Measurements from ENCODE around the gene IFIT1B. TPM values are rescaled to one million over a fixed set of nuclear protein-coding genes. Genes with fewer than 3 reads are reported as not detected.

The IFIT1B gene
- total RNA-seq, 3 donors from 2014 or later (not counting 1 experiment from before 2014, with no cell fraction given), result not detected

- intact Hi-C loops (cut with micrococcal nuclease), result loop anchor here (10.0 kb wide), 1 partner anchor 288 kb away; the partner anchor contains the start of gene KIF20B
- Mint-ChIP-seq H3K9me3 (no peaks in the 10 kb centered on the region), H3K27me3 (ENCODE audit: low read depth in 2 of 2) (no peaks in the 10 kb centered on the region), H3K4me3 (peak overlapping the region; percentile 92), H3K36me3 (no peaks in the 10 kb centered on the region), H3K27ac (peak overlapping the region; percentile 90 to 95), H3K4me1 (peaks cover 44 to 48% of the 10 kb centered on the region in 2 donors)
- no peaks in the 10 kb centered on the region for H3K27me3 ChIP-seq (ENCODE audit: control insufficient read depth, insufficient read depth, low read length)
- DNase-seq (peak in 1 of 2 donors; percentile 10), ATAC-seq (no peak)
- no peak overlapping the region for H3K4me3 ChIP-seq (ENCODE audit: low read length)
- WGBS (ENCODE audit: insufficient coverage), result 100% methylated on average over 1 of the region's 1 CpG
- no peak overlapping the region for H3K27ac ChIP-seq (ENCODE audit: low read length)
- no peak for TF ChIP-seq CTCF (IDR thresholded peaks at IDR 0.05)
- peaks cover 11% of the 10 kb centered on the region for H3K36me3 ChIP-seq (ENCODE audit: control insufficient read depth, insufficient read depth, low read length)
- H3K9me3 ChIP-seq (ENCODE audit: control insufficient read depth, insufficient read depth, low read length), result no peaks in the 10 kb centered on the region
- peaks cover 22% of the 10 kb centered on the region for H3K4me1 ChIP-seq (ENCODE audit: control insufficient read depth, insufficient read depth, low read length)
Measured at GRCh38 chr10:89416465-89416864, 38.6 kb downstream of the IFIT1B start.

- no peaks in the 10 kb centered on the region for H3K27me3 ChIP-seq (ENCODE audit: control insufficient read depth, insufficient read depth, low read length)
- no peaks in the 10 kb centered on the region for H3K9me3 ChIP-seq (ENCODE audit: control insufficient read depth, insufficient read depth, low read length)
- Mint-ChIP-seq H3K27ac (peak overlapping the region; percentile 24 to 32), H3K4me1 (peaks cover 36 to 43% of the 10 kb centered on the region in 2 donors), H3K4me3 (no peak overlapping the region), H3K9me3 (no peaks in the 10 kb centered on the region), H3K36me3 (no peaks in the 10 kb centered on the region), H3K27me3 (ENCODE audit: low read depth in 2 of 2) (no peaks in the 10 kb centered on the region)
- H3K36me3 ChIP-seq (ENCODE audit: control insufficient read depth, insufficient read depth, low read length), result peaks cover 14% of the 10 kb centered on the region
- ATAC-seq, result no peak
- peaks cover 12% of the 10 kb centered on the region for H3K4me1 ChIP-seq (ENCODE audit: control insufficient read depth, insufficient read depth, low read length)
- intact Hi-C loops (cut with micrococcal nuclease), result loop anchor here (10.0 kb wide), 1 partner anchor 285 kb away; the partner anchor contains the start of gene KIF20B
- DNase-seq, result peak in 1 of 2 donors; percentile 70
- peak; percentile 26 for TF ChIP-seq CTCF (IDR thresholded peaks at IDR 0.05)
- H3K4me3 ChIP-seq (ENCODE audit: low read length), result no peak overlapping the region
- no CpG with 5 or more reads among the region's 3 CpGs for WGBS (ENCODE audit: insufficient coverage)
- no peak overlapping the region for H3K27ac ChIP-seq (ENCODE audit: low read length)
Measured at GRCh38 chr10:89419548-89419947, 41.7 kb downstream of the IFIT1B start.

GRCh38 chr10:89421018-89421476 is 43.2 kb downstream of the IFIT1B start:
- H3K4me1 Mint-ChIP-seq, result peaks cover 26 to 33% of the 10 kb centered on the region in 2 donors
- H3K4me3 Mint-ChIP-seq, result no peak overlapping the region
- intact Hi-C loops (cut with micrococcal nuclease), result no loop called here
- ATAC-seq (no peak), DNase-seq (no peak)
- 98% methylated on average over 2 of the region's 2 CpGs for WGBS (ENCODE audit: insufficient coverage)
- H3K4me3 ChIP-seq (ENCODE audit: low read length), result no peak overlapping the region
- no peaks in the 10 kb centered on the region for H3K9me3 Mint-ChIP-seq
- no peaks in the 10 kb centered on the region for H3K36me3 Mint-ChIP-seq
- H3K27ac Mint-ChIP-seq, result peak overlapping the region; percentile 5 to 64
- H3K27ac ChIP-seq (ENCODE audit: low read length), result no peak overlapping the region
- H3K9me3 ChIP-seq (ENCODE audit: control insufficient read depth, insufficient read depth, low read length), result no peaks in the 10 kb centered on the region
- H3K36me3 ChIP-seq (ENCODE audit: control insufficient read depth, insufficient read depth, low read length), result peaks cover 14% of the 10 kb centered on the region
- no peak for TF ChIP-seq CTCF (IDR thresholded peaks at IDR 0.05)
- no peaks in the 10 kb centered on the region for H3K27me3 ChIP-seq (ENCODE audit: control insufficient read depth, insufficient read depth, low read length)
- H3K4me1 ChIP-seq (ENCODE audit: control insufficient read depth, insufficient read depth, low read length), result peaks cover 2% of the 10 kb centered on the region
- H3K27me3 Mint-ChIP-seq (ENCODE audit: low read depth in 2 of 2), result no peaks in the 10 kb centered on the region

GRCh38 chr10:89425000-89425399 is 47.1 kb downstream of the IFIT1B start:
- intact Hi-C loops (cut with micrococcal nuclease), result loop anchor here (5.0 kb wide), 1 partner anchor 137 kb away; no protein-coding TSS in a partner anchor
- H3K9me3 Mint-ChIP-seq, result no peaks in the 10 kb centered on the region

More at GRCh38 chr10:89425000-89425399, 47.1 kb downstream of the IFIT1B start:
- Histone ChIP-seq H3K36me3 (ENCODE audit: control insufficient read depth, insufficient read depth, low read length) (peaks cover 6% of the 10 kb centered on the region), H3K9me3 (ENCODE audit: control insufficient read depth, insufficient read depth, low read length) (no peaks in the 10 kb centered on the region), H3K4me1 (ENCODE audit: control insufficient read depth, insufficient read depth, low read length) (no peaks in the 10 kb centered on the region), H3K27me3 (ENCODE audit: control insufficient read depth, insufficient read depth, low read length) (no peaks in the 10 kb centered on the region), H3K27ac (ENCODE audit: low read length) (no peak overlapping the region), H3K4me3 (ENCODE audit: low read length) (no peak overlapping the region)
- TF ChIP-seq CTCF (IDR thresholded peaks at IDR 0.05), result no peak
- peaks cover 0 to 11% of the 10 kb centered on the region in 2 donors for H3K4me1 Mint-ChIP-seq
- H3K27me3 Mint-ChIP-seq (ENCODE audit: low read depth in 2 of 2), result peaks cover 0 to 6% of the 10 kb centered on the region in 2 donors
- H3K4me3 Mint-ChIP-seq, result no peak overlapping the region
- no peak overlapping the region for H3K27ac Mint-ChIP-seq
- DNase-seq (no peak), ATAC-seq (no peak)
- H3K36me3 Mint-ChIP-seq, result no peaks in the 10 kb centered on the region
- WGBS (ENCODE audit: insufficient coverage), result 90% methylated on average over 2 of the region's 5 CpGs
